A673 (cell line): Measurements from ENCODE around the gene HEBP2.

ENCODE experiments used
- CTCF ChIP-seq: fragments of 300-800, 200-600 bp; sonication (generic); conservative IDR thresholded peaks from 2 replicates; pipeline ENCODE4 v1.5.1; 2017; ENCODE audit warnings: low read depth, mild to moderate bottlenecking, antibody characterized with exemption, low read length, moderate library complexity, mixed read lengths
- EZH2 ChIP-seq: fragments of 200-600 bp; sonication (generic); IDR thresholded peaks from 2 replicates; pipeline ENCODE4 v1.6.1; 2017; ENCODE audit warnings: borderline replicate concordance, low read depth, mild to moderate bottlenecking, mixed read lengths, antibody characterized with exemption, low read length; ENCODE audit not compliant: poor library complexity, severe bottlenecking

GRCh38 chr6:138401960-138402837 is 1.8 kb upstream of the HEBP2 start:
- TF ChIP-seq EZH2 (no peak), CTCF (no peak)
